Osteocyte (in vitro differentiated cells): ENCODE data around the gene UGT1A5. TPM values are rescaled to one million over a fixed set of nuclear protein-coding genes. Genes with fewer than 3 reads are reported as not detected.

Experiments used
- DNase-seq: peaks from one replicate; pipeline ENCODE4 v3.0.0; 2021; ENCODE audit warnings: mixed read lengths; ENCODE audit not compliant: unreplicated experiment; ENCODE audit errors: extremely low spot score
- H3K27ac Mint-ChIP-seq: one replicate; pipeline ENCODE4 v1.8.0; 2021; ENCODE audit warnings: mild to moderate bottlenecking, mixed read lengths; ENCODE audit not compliant: unreplicated experiment
- H3K27me3 Mint-ChIP-seq: one replicate; pipeline ENCODE4 v1.8.0; 2021; ENCODE audit warnings: mixed read lengths; ENCODE audit not compliant: unreplicated experiment
- H3K36me3 Mint-ChIP-seq: one replicate; pipeline ENCODE4 v1.8.0; 2021; ENCODE audit warnings: mixed read lengths; ENCODE audit not compliant: unreplicated experiment
- H3K4me1 Mint-ChIP-seq: one replicate; pipeline ENCODE4 v1.8.0; 2021; ENCODE audit warnings: mixed read lengths; ENCODE audit not compliant: unreplicated experiment
- H3K4me3 Mint-ChIP-seq: one replicate; pipeline ENCODE4 v1.8.0; 2021; ENCODE audit warnings: mild to moderate bottlenecking, moderate library complexity, mixed read lengths; ENCODE audit not compliant: unreplicated experiment
- H3K9me3 Mint-ChIP-seq: one replicate; pipeline ENCODE4 v1.8.0; 2021; ENCODE audit warnings: mixed read lengths; ENCODE audit not compliant: unreplicated experiment
- CTCF ChIP-seq: fragments of 200-600 bp; sonication (generic); IDR thresholded peaks from 2 replicates; pipeline ENCODE4 v1.5.0; 2021; ENCODE audit warnings: antibody characterized with exemption, mild to moderate bottlenecking, moderate library complexity
- total RNA-seq: library from RNA; stranded (reverse); gene quantifications from 2 replicates; pipeline ENCODE4 v1.2.1, GENCODE V29; 2021

UGT1A5 gene
- total RNA-seq, 1 donor from 2014 or later: not detected

GRCh38 chr2:233819884-233820773 lies 107.4 kb downstream of the UGT1A5 start:
- Mint-ChIP-seq H3K4me3 (no peak overlapping the region), H3K36me3 (no peaks in the 10 kb centered on the region), H3K27ac (no peak overlapping the region), H3K9me3 (no peaks in the 10 kb centered on the region), H3K4me1 (peaks cover 19% of the 10 kb centered on the region), H3K27me3 (peaks cover 4% of the 10 kb centered on the region)
- TF ChIP-seq CTCF: no peak
- DNase-seq: no peak

- H3K9me3 Mint-ChIP-seq: no peaks in the 10 kb centered on the region
- DNase-seq: peak; percentile 38
- H3K4me3 Mint-ChIP-seq: no peak overlapping the region
- no peak overlapping the region for H3K27ac Mint-ChIP-seq
- no peaks in the 10 kb centered on the region for H3K36me3 Mint-ChIP-seq
- peaks cover 8% of the 10 kb centered on the region for H3K27me3 Mint-ChIP-seq
- no peak for TF ChIP-seq CTCF
- H3K4me1 Mint-ChIP-seq: peaks cover 19% of the 10 kb centered on the region
Measured at GRCh38 chr2:233820774-233821105, 108.0 kb downstream of the UGT1A5 start.

GRCh38 chr2:233821196-233821595 lies 108.5 kb downstream of the UGT1A5 start:
- Mint-ChIP-seq H3K4me1 (peaks cover 16% of the 10 kb centered on the region), H3K36me3 (no peaks in the 10 kb centered on the region), H3K4me3 (no peak overlapping the region), H3K27me3 (peaks cover 8% of the 10 kb centered on the region), H3K9me3 (no peaks in the 10 kb centered on the region), H3K27ac (no peak overlapping the region)
- DNase-seq: peak; percentile 63
- no peak for TF ChIP-seq CTCF

DNA sequence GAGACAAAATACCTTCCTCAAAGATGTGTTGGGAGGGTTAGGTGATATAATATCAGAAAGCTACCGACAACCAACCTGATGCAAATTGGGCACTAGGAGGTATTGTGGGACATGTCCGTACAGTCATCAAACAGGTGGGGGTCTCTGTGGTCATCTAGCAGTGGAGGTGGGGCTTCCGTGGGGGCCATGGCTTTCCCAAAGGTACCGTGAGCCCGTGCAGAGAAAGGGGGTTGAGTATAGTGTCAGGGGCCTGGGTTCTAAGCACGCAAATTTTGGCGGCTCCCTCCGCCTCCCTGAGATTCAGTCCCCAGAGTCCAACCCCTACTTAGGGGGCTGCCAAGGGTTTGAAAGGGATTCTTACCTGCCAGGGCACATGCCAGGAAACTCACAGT lies 109.0 kb downstream of the UGT1A5 start:
- H3K4me3 Mint-ChIP-seq: no peak overlapping the region
- DNase-seq: peak; percentile 73
- H3K4me1 Mint-ChIP-seq: peaks cover 11% of the 10 kb centered on the region
- no peak overlapping the region for H3K27ac Mint-ChIP-seq
- no peaks in the 10 kb centered on the region for H3K36me3 Mint-ChIP-seq
- no peak for TF ChIP-seq CTCF
- H3K27me3 Mint-ChIP-seq: peaks cover 8% of the 10 kb centered on the region
- peaks cover 1% of the 10 kb centered on the region for H3K9me3 Mint-ChIP-seq

DNA sequence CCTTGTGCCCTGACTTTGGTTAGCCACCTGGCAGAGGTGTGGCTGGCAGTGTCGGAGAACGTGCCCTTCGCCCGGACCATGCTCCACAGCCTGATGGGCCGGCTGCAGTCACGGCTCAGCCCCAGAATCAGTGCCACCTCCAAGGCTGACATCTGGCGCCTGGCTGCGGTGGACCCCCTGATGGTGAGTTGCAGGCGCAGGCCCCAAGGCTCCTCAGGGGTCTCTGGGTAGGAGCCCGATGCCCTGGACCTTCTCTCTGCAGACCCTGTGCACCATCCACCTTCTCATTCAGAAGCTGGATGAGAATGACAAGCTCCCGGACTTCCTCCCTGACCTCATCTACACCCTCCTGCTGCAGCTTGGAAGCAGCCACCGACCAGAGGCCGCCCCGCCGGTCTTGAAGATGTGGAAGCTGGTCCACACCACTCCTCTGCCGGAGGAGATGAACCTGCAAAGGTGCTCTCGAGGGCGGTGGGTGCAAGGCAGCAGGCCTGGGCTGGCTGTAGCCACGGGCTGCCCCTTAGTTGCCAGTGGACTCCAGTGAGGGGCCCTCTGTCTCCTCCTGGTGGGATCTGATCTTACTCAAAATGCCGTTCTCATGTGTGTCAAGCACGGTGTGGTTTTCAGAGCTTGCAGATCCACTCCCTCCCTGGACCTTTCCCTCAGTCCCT lies 109.5 kb downstream of the UGT1A5 start:
- no peak for TF ChIP-seq CTCF
- H3K9me3 Mint-ChIP-seq: peaks cover 4% of the 10 kb centered on the region
- peak; percentile 83 for DNase-seq
- H3K27me3 Mint-ChIP-seq: peaks cover 7% of the 10 kb centered on the region
- peaks cover 6% of the 10 kb centered on the region for H3K4me1 Mint-ChIP-seq
- H3K36me3 Mint-ChIP-seq: no peaks in the 10 kb centered on the region
- H3K27ac Mint-ChIP-seq: no peak overlapping the region
- no peak overlapping the region for H3K4me3 Mint-ChIP-seq
